22Rv1 (cell line): Measurements from ENCODE around the gene PRR36.

Experiments used
- H3K27ac ChIP-seq: fragments of 450-650 bp; 2 replicates; pipeline ENCODE4 v1.5.1; 2017
- CTCF ChIP-seq: fragments of 450-650 bp; IDR thresholded peaks from 2 replicates; pipeline ENCODE4 v1.5.1; 2017; ENCODE audit warnings: mild to moderate bottlenecking
- ZFX ChIP-seq: fragments of 450-650 bp; IDR thresholded peaks from 2 replicates; pipeline ENCODE4 v1.6.1; 2017; ENCODE audit warnings: antibody characterized with exemption, borderline replicate concordance

PRR36 gene

GRCh38 chr19:7853770-7854128, 20.4 kb downstream of the PRR36 start:
- TF ChIP-seq CTCF (no peak), ZFX (no peak)
- H3K27ac ChIP-seq, result peak overlapping the region; percentile 40

- H3K27ac ChIP-seq, result peak overlapping the region; percentile 40
- TF ChIP-seq ZFX (no peak), CTCF (peak; percentile 98)
These were observed 21.1 kb downstream of the PRR36 start for GRCh38 chr19:7852851-7853769.

- no peak overlapping the region for H3K27ac ChIP-seq
- no peak for TF ChIP-seq ZFX
- TF ChIP-seq CTCF, result no peak
These were observed 22.3 kb downstream of the PRR36 start for GRCh38 chr19:7851623-7852500.

- no peak overlapping the region for H3K27ac ChIP-seq
- no peak for TF ChIP-seq ZFX
- TF ChIP-seq CTCF, result no peak
These were observed 23.1 kb downstream of the PRR36 start for GRCh38 chr19:7850945-7851622.

GRCh38 chr19:7850000-7850813, 24.0 kb downstream of the PRR36 start:
- TF ChIP-seq CTCF (no peak), ZFX (no peak)

GRCh38 chr19:7849631-7849999, 24.6 kb downstream of the PRR36 start:
- H3K27ac ChIP-seq, result no peak overlapping the region

More at GRCh38 chr19:7850000-7850813, 24.0 kb downstream of the PRR36 start:
- no peak overlapping the region for H3K27ac ChIP-seq

More at GRCh38 chr19:7849631-7849999, 24.6 kb downstream of the PRR36 start:
- TF ChIP-seq CTCF, result no peak
- TF ChIP-seq ZFX, result no peak
